Loucy (cell line): Measurements from ENCODE around the gene CCDC158.

Source experiments
- EZH2phosphoT487 ChIP-seq: fragments of 200-600 bp; IDR thresholded peaks from 2 replicates; pipeline ENCODE4 v1.6.1; 2018; ENCODE audit warnings: antibody characterized with exemption, mild to moderate bottlenecking, moderate library complexity, borderline replicate concordance
- TF ChIP-seq, protein P1 (sequence below): fragments of 200-600 bp; sonication (generic); conservative IDR thresholded peaks from 2 replicates; pipeline ENCODE4 v1.5.1; 2014; ENCODE audit warnings: mild to moderate bottlenecking, antibody characterized with exemption, low read length

DNA sequence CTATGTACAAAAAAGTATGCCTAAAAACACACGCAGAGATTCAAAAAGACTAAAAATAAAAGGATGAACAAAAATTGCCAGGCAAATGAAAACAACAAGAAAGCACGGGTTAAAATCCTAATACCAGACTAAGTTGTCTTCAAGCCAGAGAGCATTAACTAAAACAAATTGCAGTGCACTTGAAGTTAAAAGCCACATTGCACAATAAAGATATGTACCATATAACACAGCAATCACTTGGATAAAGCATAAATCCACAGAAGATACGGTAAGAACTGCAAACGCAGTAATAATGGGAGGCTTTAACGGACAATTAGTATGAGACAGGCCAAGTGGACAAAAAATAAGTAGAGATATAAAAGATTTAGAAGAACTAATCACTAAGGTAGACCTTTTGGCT is 14.9 kb downstream of the CCDC158 start:
- TF ChIP-seq, protein P1, sequence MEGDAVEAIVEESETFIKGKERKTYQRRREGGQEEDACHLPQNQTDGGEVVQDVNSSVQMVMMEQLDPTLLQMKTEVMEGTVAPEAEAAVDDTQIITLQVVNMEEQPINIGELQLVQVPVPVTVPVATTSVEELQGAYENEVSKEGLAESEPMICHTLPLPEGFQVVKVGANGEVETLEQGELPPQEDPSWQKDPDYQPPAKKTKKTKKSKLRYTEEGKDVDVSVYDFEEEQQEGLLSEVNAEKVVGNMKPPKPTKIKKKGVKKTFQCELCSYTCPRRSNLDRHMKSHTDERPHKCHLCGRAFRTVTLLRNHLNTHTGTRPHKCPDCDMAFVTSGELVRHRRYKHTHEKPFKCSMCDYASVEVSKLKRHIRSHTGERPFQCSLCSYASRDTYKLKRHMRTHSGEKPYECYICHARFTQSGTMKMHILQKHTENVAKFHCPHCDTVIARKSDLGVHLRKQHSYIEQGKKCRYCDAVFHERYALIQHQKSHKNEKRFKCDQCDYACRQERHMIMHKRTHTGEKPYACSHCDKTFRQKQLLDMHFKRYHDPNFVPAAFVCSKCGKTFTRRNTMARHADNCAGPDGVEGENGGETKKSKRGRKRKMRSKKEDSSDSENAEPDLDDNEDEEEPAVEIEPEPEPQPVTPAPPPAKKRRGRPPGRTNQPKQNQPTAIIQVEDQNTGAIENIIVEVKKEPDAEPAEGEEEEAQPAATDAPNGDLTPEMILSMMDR: no peak
- TF ChIP-seq EZH2phosphoT487: no peak
